HepG2 (cell line): ENCODE results near the gene RBM23. TPM values are rescaled to one million over a fixed set of nuclear protein-coding genes. Genes with fewer than 3 reads are reported as not detected.
A peak's percentile ranks its signal among the peaks of the same experiment; 100 is the strongest.
"Not testable (repeated sequence)": the region's sequence is repeated elsewhere in the genome, so short reads cannot be mapped to it uniquely, and the experiment has no call there.

Source experiments
- ATAC-seq: fragments of 200-7000 bp; cut with Tn5 transposase; 3 replicates; pipeline ENCODE4 v1.9.1; 2020; ENCODE audit warnings: mild to moderate bottlenecking, moderate library complexity
- BruUV-seq: library from RNA; stranded (reverse); fragments of 400-500 nt; replicated peaks from 2 replicates; lab custom pipeline; 2021; lab: Mats Ljungman, UMichigan
- CTCF ChIA-PET: fragments of 300-600 bp; formaldehyde crosslinking; extraction: SDS; loops from one replicate; lab custom pipeline; 2021; ENCODE audit warnings: low total read pairs, inconsistent platforms, low intra/inter-chr PET ratio; lab: Yijun Ruan, JAX
- POLR2A ChIA-PET: fragments of 350-600 bp; sonication (Branson Sonifier 250); formaldehyde crosslinking; loops from one replicate; lab custom pipeline; 2020; ENCODE audit warnings: antibody characterized with exemption, inconsistent platforms; lab: Yijun Ruan, JAX
- DNase-seq: peaks from one replicate; pipeline ENCODE4 v3.0.0-alpha.2; 2015; ENCODE audit warnings: low spot score
- FAIRE-seq: peaks from 3 replicates; lab custom pipeline; 2011; peaks lifted over from hg19 to GRCh38; lab: Jason Lieb, UNC
- H2AFZ ChIP-seq: one replicate; pipeline ENCODE4 v1.6.1; 2011; ENCODE audit warnings: low read length, inconsistent platforms
- H3K27ac ChIP-seq: fragments of 300-600 bp; 3 replicates; pipeline ENCODE4 v1.8.0; 2011; ENCODE audit warnings: mixed run types, mild to moderate bottlenecking, mixed read lengths, low read length, inconsistent platforms; ENCODE audit not compliant: insufficient read depth; ENCODE audit errors: extremely low read length
- H3K27me3 ChIP-seq, 2 experiments: fragments of 200-600 bp in 1 of 2; 2 replicates in 1 of 2; 3 replicates in 1 of 2; pipeline versions ENCODE4 v1.6.0 to v1.8.0; 2011; ENCODE audit warnings: low read length in 2 of 2, mild to moderate bottlenecking in 2 of 2, moderate library complexity in 2 of 2, inconsistent platforms in 1 of 2; ENCODE audit not compliant: insufficient read depth in 2 of 2, control insufficient read depth in 1 of 2
- H3K36me3 ChIP-seq, 2 experiments: fragments of 200-600 bp in 1 of 2; replicated peaks in 1 of 2; 2 replicates in 1 of 2; 3 replicates in 1 of 2; pipeline versions ENCODE4 v1.5.1 to v1.8.0; 2011; ENCODE audit warnings: low read length in 2 of 2, inconsistent platforms in 1 of 2; ENCODE audit not compliant: insufficient read depth in 2 of 2, control insufficient read depth in 1 of 2
- H3K4me1 ChIP-seq: 2 replicates; pipeline ENCODE4 v1.5.1; 2012; ENCODE audit warnings: low read length, inconsistent platforms; ENCODE audit not compliant: insufficient read depth
- H3K4me2 ChIP-seq: 2 replicates; pipeline ENCODE4 v1.6.0; 2011; ENCODE audit warnings: low read depth, low read length, inconsistent platforms
- H3K4me3 ChIP-seq, 3 experiments: fragments of 200-600 bp in 1 of 3; sonication (generic), shearing (Covaris generic) in 1 of 3; replicated peaks in 1 of 3; 2 replicates each; pipeline ENCODE4 v1.5.1; 2011 to 2016; ENCODE audit warnings: low read length in 3 of 3, inconsistent platforms in 2 of 3, low read depth in 2 of 3, mild to moderate bottlenecking in 2 of 3, control low read depth in 1 of 3, mixed read lengths in 1 of 3; ENCODE audit not compliant: insufficient read depth in 1 of 3
- H3K79me2 ChIP-seq: one replicate; pipeline ENCODE4 v1.6.1; 2011; ENCODE audit warnings: low read length, inconsistent platforms; ENCODE audit not compliant: insufficient read depth
- H3K9ac ChIP-seq: 2 replicates; pipeline ENCODE4 v1.6.0; 2011; ENCODE audit warnings: mild to moderate bottlenecking, low read depth, low read length, inconsistent platforms; ENCODE audit not compliant: insufficient read depth
- H3K9me3 ChIP-seq: 2 replicates; pipeline ENCODE4 v1.5.1; 2012; ENCODE audit warnings: mild to moderate bottlenecking, low read length
- H4K20me1 ChIP-seq: 2 replicates; pipeline ENCODE4 v1.6.0; 2011; ENCODE audit warnings: inconsistent platforms, mild to moderate bottlenecking, low read length, moderate library complexity; ENCODE audit not compliant: insufficient read depth
- BRD4 ChIP-seq: sonication (generic); formaldehyde crosslinking; IDR thresholded peaks from 2 replicates; pipeline ENCODE4 v1.4.0; 2020; ENCODE audit warnings: missing genetic modification reagents
- ISX ChIP-seq: sonication (generic); formaldehyde crosslinking; conservative IDR thresholded peaks from 2 replicates; pipeline ENCODE4 v1.5.0; 2020; ENCODE audit warnings: missing genetic modification reagents
- JUN ChIP-seq: sonication (generic); formaldehyde crosslinking; IDR thresholded peaks from 2 replicates; pipeline ENCODE4 v1.4.0; 2020; ENCODE audit warnings: mild to moderate bottlenecking, missing genetic modification reagents
- KDM3A ChIP-seq: IDR thresholded peaks from 2 replicates; pipeline ENCODE4 v1.6.1; 2018; ENCODE audit warnings: low read depth, missing compliant biosample characterization
- MATR3 ChIP-seq: sonication (generic); formaldehyde crosslinking; IDR thresholded peaks from 2 replicates; pipeline ENCODE4 v1.4.0; 2020; ENCODE audit warnings: missing genetic modification reagents
- PBX3 ChIP-seq: sonication (generic); formaldehyde crosslinking; IDR thresholded peaks from 2 replicates; pipeline ENCODE4 v1.8.1; 2023; ENCODE audit warnings: missing genetic modification reagents, inconsistent platforms, borderline replicate concordance
- RBFOX2 ChIP-seq: fragments of 200-400 bp; formaldehyde crosslinking; IDR thresholded peaks from 2 replicates; pipeline ENCODE4 v1.6.1; 2017; ENCODE audit warnings: low read depth, mild to moderate bottlenecking, low read length
- SMYD3 ChIP-seq: sonication (generic); formaldehyde crosslinking; IDR thresholded peaks from 2 replicates; pipeline ENCODE4 v1.8.1; 2023; ENCODE audit warnings: mild to moderate bottlenecking, missing genetic modification reagents
- ZFP91 ChIP-seq: sonication (generic); formaldehyde crosslinking; IDR thresholded peaks from 2 replicates; pipeline ENCODE4 v1.9.0; 2022; ENCODE audit warnings: missing genetic modification reagents, mild to moderate bottlenecking, borderline replicate concordance
- ZNF569 ChIP-seq: sonication (generic); formaldehyde crosslinking; IDR thresholded peaks from 2 replicates; pipeline ENCODE4 v1.5.0; 2020; ENCODE audit warnings: mild to moderate bottlenecking, missing genetic modification reagents, moderate library complexity, borderline replicate concordance
- WGBS: methylation state at CpG from one replicate; pipeline ENCODE4 v1.1.6; 2017; ENCODE audit warnings: low lambda C conversion rate; 5-methylcytosine and 5-hydroxymethylcytosine counted together
- in situ Hi-C: cut with HindIII; loops from 2 replicates; pipeline ENCODE4 v1.10.0; 2017; ENCODE audit warnings: low pct_unique_long_range_greater_than_20kb; ENCODE audit not compliant: extremely low pct_ligation_motif_present
- intact Hi-C: fragments of 100-400 bp; cut with micrococcal nuclease; formaldehyde crosslinking; loops from one replicate; pipeline ENCODE4 v1.10.0; 2022; ENCODE audit not compliant: unreplicated experiment
- polyA plus RNA-seq, 8 experiments: library from polyadenylated mRNA; depleted of rRNA in 3 of 8; stranded (reverse) in 7 of 8; unstranded in 1 of 8; fragments of >200 nt; fragmentation: Illumina TruSeq in 4 of 8; extraction: Trizol in 4 of 8; gene quantifications; 2 replicates each; pipeline versions ENCODE4 v1.2.1 to v1.2.3, GENCODE V29; 2011 to 2016; ENCODE audit warnings: low read depth in 4 of 8, missing spikeins in 1 of 8, mixed read lengths in 1 of 8; ENCODE audit not compliant: insufficient read depth in 1 of 8
- total RNA-seq, 5 experiments: library from RNA; depleted of rRNA; stranded (reverse); fragments of >200 nt; fragmentation: Illumina TruSeq; extraction: Trizol; gene quantifications; 2 replicates each; pipeline ENCODE4 v1.2.3, GENCODE V29; 2016; ENCODE audit warnings: low read depth in 1 of 5

RBM23 gene
- total and polyA plus RNA-seq, 2 of the 13 experiments (the other 11 are each of a cell fraction or from before 2014, with no cell fraction given) = 1.5 to 2.1 TPM

GRCh38 chr14:22852178-22852577 lies 66.8 kb downstream of the RBM23 start:
- H3K36me3 ChIP-seq, H3K27ac ChIP-seq, DNase-seq, ATAC-seq, H3K9me3 ChIP-seq, H3K79me2 ChIP-seq, FAIRE-seq, BruUV-seq, H3K4me3 ChIP-seq, H3K9ac ChIP-seq, H3K4me2 ChIP-seq, H4K20me1 ChIP-seq, H2AFZ ChIP-seq: not testable (repeated sequence)
- H3K27me3 ChIP-seq = peaks cover 7 to 36% of the 10 kb centered on the region in 2 experiments; a peak in 4 of 5 replicates
- peaks cover 49% of the 10 kb centered on the region for H3K4me1 ChIP-seq
- in situ Hi-C loops = loop anchor here (10.0 kb wide), 1 partner anchor 77 kb away; no protein-coding TSS in a partner anchor
- ChIA-PET CTCF (interaction anchor here (0.8 to 4.3 kb wide), 11 partner anchors 16 to 293 kb away, joined by 3 to 200 read pairs (median 15); partner anchors contain the start of genes LRP10, MMP14 and SLC7A7), POLR2A (interaction anchor here (1.1 to 3.0 kb wide), 6 partner anchors 15 to 85 kb away, joined by 4 to 16 read pairs (median 10); partner anchors contain the start of genes LRP10, MMP14, MRPL52 and OXA1L)
- intact Hi-C loops = loop anchor here (2.0 to 5.0 kb wide), 3 partner anchors 15 to 465 kb away; partner anchors contain the start of gene MMP14
- 69% methylated on average over 12 of the region's 12 CpGs for WGBS
- TF ChIP-seq ISX (CRISPR knock-in tag) = 0 out of 2 replicates have a peak, but pooled peaks have one; percentile 4
- TF ChIP-seq KDM3A (CRISPR knock-in tag) = 0 out of 2 replicates have a peak, but pooled peaks have one; percentile 8
- TF ChIP-seq SMYD3 (CRISPR knock-in tag) = 0 out of 2 replicates have a peak, but pooled peaks have one; percentile 6
- 0 out of 2 replicates have a peak, but pooled peaks have one; percentile 15 for TF ChIP-seq ZNF569 (CRISPR knock-in tag)

- no peak overlapping the region for H3K27ac ChIP-seq
- no peak overlapping the region for H2AFZ ChIP-seq
- ATAC-seq (no peak), DNase-seq (no peak), FAIRE-seq (no peak)
- in situ Hi-C loops = loop anchor here (10.0 kb wide), 1 partner anchor 76 kb away; no protein-coding TSS in a partner anchor
- intact Hi-C loops = loop anchor here (5.0 kb wide), 1 partner anchor 464 kb away; no protein-coding TSS in a partner anchor
- BruUV-seq = no TSS peak
- ChIA-PET CTCF (interaction anchor here (1.0 to 4.3 kb wide), 5 partner anchors 28 to 292 kb away, joined by 5 to 200 read pairs (median 123); no protein-coding TSS in a partner anchor), POLR2A (interaction anchor here (0.7 to 3.0 kb wide), 8 partner anchors 12 to 281 kb away, joined by 3 to 16 read pairs (median 4); partner anchors contain the start of genes ABHD4, DAD1, MMP14 and MRPL52)
- H3K4me3 ChIP-seq = no peak overlapping the region
- no peaks in the 10 kb centered on the region for H3K79me2 ChIP-seq
- H3K36me3 ChIP-seq = no peaks in the 10 kb centered on the region
- H4K20me1 ChIP-seq = no peaks in the 10 kb centered on the region
- peaks cover 49% of the 10 kb centered on the region for H3K4me1 ChIP-seq
- H3K27me3 ChIP-seq = peaks cover 7 to 45% of the 10 kb centered on the region in 2 experiments; a peak in 4 of 5 replicates
- H3K4me2 ChIP-seq = no peak overlapping the region
- 40% methylated on average over 9 of the region's 9 CpGs for WGBS
- no peaks in the 10 kb centered on the region for H3K9me3 ChIP-seq
- H3K9ac ChIP-seq = no peak overlapping the region
- 0 out of 2 replicates have a peak, but pooled peaks have one; percentile 49 for TF ChIP-seq MATR3
- TF ChIP-seq BRD4 = 0 out of 2 replicates have a peak, but pooled peaks have one; percentile 34
- no peak for TF ChIP-seq ZFP91 (CRISPR knock-in tag)
- no peak for TF ChIP-seq PBX3 (CRISPR knock-in tag)
- no peak for TF ChIP-seq RBFOX2
- TF ChIP-seq JUN = no peak
Observed at GRCh38 chr14:22850944-22851764, 67.8 kb downstream of the RBM23 start.
